Spleen (tissue), 11 donors: ENCODE measurements around the gene IGF2BP1. TPM values are rescaled to one million over a fixed set of nuclear protein-coding genes. Genes with fewer than 3 reads are reported as not detected.

ENCODE experiments used
- DNase-seq: peaks from one replicate; pipeline ENCODE4 v3.0.0-alpha.2; 2020
- H3K27ac ChIP-seq, 8 donors: fragments of 200-600 bp; sonication (generic) in 7 of 8; 1 replicate in 4 of 8; 2 replicates in 4 of 8; pipeline versions ENCODE4 v1.5.0 to v1.8.0; 2016 to 2021; ENCODE audit warnings: inconsistent platforms in 4 of 8, mild to moderate bottlenecking in 4 of 8, moderate library complexity in 1 of 8
- H3K27me3 ChIP-seq, 7 donors: fragments of 200-600 bp; sonication (generic) in 6 of 7; replicated peaks in 1 of 7; 1 replicate in 4 of 7; 2 replicates in 3 of 7; pipeline versions ENCODE4 v1.5.0 to v1.8.0; 2016 to 2021; ENCODE audit warnings: inconsistent platforms in 3 of 7, mild to moderate bottlenecking in 1 of 7
- H3K36me3 ChIP-seq, 6 donors: fragments of 200-600 bp; sonication (generic) in 5 of 6; 1 replicate in 4 of 6; 2 replicates in 2 of 6; pipeline versions ENCODE4 v1.5.0 to v1.8.0; 2016 to 2021; ENCODE audit warnings: inconsistent platforms in 2 of 6
- H3K4me1 ChIP-seq, 6 donors: fragments of 200-600 bp; sonication (generic) in 5 of 6; 1 replicate in 3 of 6; 2 replicates in 3 of 6; pipeline versions ENCODE4 v1.5.0 to v1.8.0; 2016 to 2021; ENCODE audit warnings: inconsistent platforms in 3 of 6
- H3K4me3 ChIP-seq, 8 donors: fragments of 200-600 bp; sonication (generic) in 7 of 8; 1 replicate in 4 of 8; 2 replicates in 4 of 8; pipeline versions ENCODE4 v1.5.0 to v1.8.0; 2016 to 2021; ENCODE audit warnings: inconsistent platforms in 4 of 8, mild to moderate bottlenecking in 4 of 8, moderate library complexity in 2 of 8
- H3K9me3 ChIP-seq, 8 donors: fragments of 200-600 bp; sonication (generic) in 7 of 8; 1 replicate in 4 of 8; 2 replicates in 4 of 8; pipeline versions ENCODE4 v1.5.0 to v1.8.0; 2016 to 2021; ENCODE audit warnings: inconsistent platforms in 4 of 8
- CTCF ChIP-seq, 11 experiments: fragments of 200-600 bp in 7 of 11; fragments of 450-650 bp in 4 of 11; sonication (generic) in 4 of 11; IDR thresholded peaks in 8 of 11; conservative IDR thresholded peaks in 3 of 11; 1 replicate in 7 of 11; 2 replicates in 4 of 11; pipeline versions ENCODE4 v1.4.0 to v1.8.0; 2016 to 2021; ENCODE audit warnings: antibody characterized with exemption in 11 of 11, inconsistent platforms in 4 of 11, mild to moderate bottlenecking in 1 of 11
- POLR2A ChIP-seq, 3 donors: fragments of 450-650 bp; IDR thresholded peaks; one replicate each; pipeline ENCODE4 v1.5.1; 2017; ENCODE audit warnings: antibody characterized with exemption in 3 of 3, mild to moderate bottlenecking in 1 of 3
- POLR2AphosphoS5 ChIP-seq, 3 donors: sonication (generic); formaldehyde crosslinking; IDR thresholded peaks; one replicate each; pipeline ENCODE4 v1.5.1; 2017; ENCODE audit warnings: antibody characterized with exemption in 3 of 3
- WGBS, 5 donors: extraction: QIAGEN DNeasy Blood & Tissue Kit in 3 of 5; methylation state at CpG; one replicate each; pipeline versions ENCODE4 v1.1.5 to v1.1.7; 2013 to 2018; 5-methylcytosine and 5-hydroxymethylcytosine counted together
- intact Hi-C: fragments of 100-400 bp; cut with DNase I; formaldehyde crosslinking; loops from one replicate; pipeline ENCODE4 v1.15.0; 2023; ENCODE audit warnings: low total_unique reads
- polyA plus RNA-seq, 3 donors: library from polyadenylated mRNA; stranded (reverse); fragments of 200-250 nt; gene quantifications; one replicate each; pipeline ENCODE4 v1.2.1, GENCODE V29; 2013
- total RNA-seq, 7 donors: library from RNA; depleted of rRNA in 3 of 7; stranded (reverse); fragments of >200 nt in 3 of 7; fragmentation: NEBNext Ultra II Directional in 4 of 7; extraction: Animal tissue kit (Norgen Biotek cat#: 25700) in 4 of 7; gene quantifications; one replicate each; pipeline versions ENCODE4 v1.1.0 to v1.2.1, GENCODE V29; 2016 to 2021
- donor health status: healthy with polysubstance abuse.
- donor health status: DM: no; HTN: no; CAD: no; lungs with moderate emphysema.
- donor health status: DM: no; HTN: no; CAD: no.
- donor health status: Bipolar disorder and iron deficiency.
- donor health status: healthy.
- donor health status: DM: no; HTN: no; CAD: no.
- donor health status: DM: yes; HTN: yes; CAD: no.

IGF2BP1 gene
- total and polyA plus RNA-seq, 10 donors, result 0.17 TPM; not detected in 9

DNA sequence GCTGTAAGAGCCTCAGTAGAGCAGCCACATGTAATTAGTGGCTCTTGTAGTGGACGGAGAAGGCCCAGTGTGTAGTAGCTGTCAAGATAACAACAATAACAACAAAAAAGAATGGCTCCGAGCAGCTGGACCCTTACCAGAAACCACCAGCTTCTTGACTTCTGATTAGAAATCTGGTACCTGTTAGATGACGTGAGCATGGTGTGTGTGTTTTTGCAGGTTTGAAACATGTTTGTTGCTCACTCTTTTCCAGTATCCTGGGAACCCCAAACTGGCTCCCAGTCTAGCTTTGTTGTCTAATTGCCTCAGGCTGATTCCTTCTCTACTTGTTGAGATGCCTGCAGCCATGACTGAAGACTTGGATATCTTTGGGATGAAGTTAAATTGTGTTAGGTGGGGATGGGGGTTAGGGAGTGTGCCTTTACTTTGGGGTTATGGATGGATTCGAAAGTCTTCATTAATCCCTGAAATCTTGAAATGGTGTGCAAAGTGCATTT is 21.0 kb downstream of the IGF2BP1 start:
- H3K4me3 ChIP-seq, result no peak overlapping the region
- H3K36me3 ChIP-seq, result no peaks in the 10 kb centered on the region
- TF ChIP-seq POLR2A (IDR thresholded peaks at IDR 0.05) (no peak), CTCF (IDR thresholded peaks at IDR 0.05 in 8 of 11, conservative IDR thresholded peaks at IDR 0.05 in 3 of 11) (no peak), POLR2AphosphoS5 (IDR thresholded peaks at IDR 0.05) (no peak)
- no peak overlapping the region for H3K27ac ChIP-seq
- intact Hi-C loops, result no loop called here
- no peaks in the 10 kb centered on the region for H3K9me3 ChIP-seq
- peaks cover 0 to 9% (median 0%) of the 10 kb centered on the region in 6 donors for H3K4me1 ChIP-seq
- no peak for DNase-seq
- WGBS, 5 donors, result 85 to 98% (median 90%) methylated on average over 4 of the region's 4 CpGs
- H3K27me3 ChIP-seq, result peaks cover 0 to 79% (median 43%) of the 10 kb centered on the region in 7 donors

DNA sequence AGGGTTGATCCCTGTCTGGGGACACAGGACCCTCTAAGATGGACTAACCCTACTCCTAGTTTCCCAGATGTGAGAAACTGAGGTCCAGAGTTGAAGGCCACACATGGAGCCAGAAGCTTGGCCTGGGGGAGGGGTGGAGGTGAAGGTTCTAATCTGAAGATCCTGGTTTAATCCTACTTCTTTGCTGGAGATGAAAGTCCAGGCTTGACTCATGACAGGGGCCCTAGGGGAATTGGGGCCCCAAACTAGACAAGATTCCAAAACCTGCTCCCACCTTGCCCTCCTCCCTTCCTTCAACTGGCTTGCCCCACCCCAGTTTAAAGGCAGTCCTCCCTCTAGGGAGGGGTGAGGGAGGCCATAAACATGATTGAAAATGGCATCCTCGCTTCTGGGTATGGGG is 21.6 kb downstream of the IGF2BP1 start:
- Histone ChIP-seq H3K27me3 (peaks cover 0 to 73% (median 37%) of the 10 kb centered on the region in 7 donors), H3K4me3 (no peak overlapping the region), H3K36me3 (no peaks in the 10 kb centered on the region), H3K27ac (no peak overlapping the region), H3K4me1 (peaks cover 0 to 7% (median 0%) of the 10 kb centered on the region in 6 donors), H3K9me3 (no peaks in the 10 kb centered on the region)
- DNase-seq, result no peak
- intact Hi-C loops, result no loop called here
- TF ChIP-seq POLR2A (IDR thresholded peaks at IDR 0.05), result no peak
- TF ChIP-seq POLR2AphosphoS5 (IDR thresholded peaks at IDR 0.05), result no peak
- no peak for TF ChIP-seq CTCF (IDR thresholded peaks at IDR 0.05 in 8 of 11, conservative IDR thresholded peaks at IDR 0.05 in 3 of 11)
- WGBS, 5 donors, result 69 to 92% (median 83%) methylated on average over 1 of the region's 1 CpG

DNA sequence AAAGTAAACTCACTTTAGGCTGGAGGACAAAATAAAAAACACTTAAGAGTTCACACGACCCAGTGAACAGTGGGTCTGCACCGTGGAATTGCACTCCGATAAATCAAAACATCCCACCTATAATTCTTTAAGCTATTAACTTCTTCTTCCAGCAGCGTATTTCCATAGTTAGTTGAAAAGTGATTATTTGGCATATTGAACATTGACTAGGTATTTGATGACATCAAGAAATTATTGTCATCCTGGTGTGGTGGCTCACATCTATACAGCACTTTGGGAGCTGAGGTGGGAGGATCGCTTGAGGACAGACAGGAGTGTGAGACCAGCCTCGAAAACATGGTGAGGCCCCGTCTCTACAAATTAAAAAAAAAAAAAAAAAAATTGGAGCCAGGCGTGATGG is 23.4 kb downstream of the IGF2BP1 start:
- 80 to 90% (median 87%) methylated on average over 8 of the region's 8 CpGs for WGBS, 5 donors
- H3K27ac ChIP-seq, result no peak overlapping the region
- intact Hi-C loops, result no loop called here

More for the DNA sequence above, 23.4 kb downstream of the IGF2BP1 start:
- no peak for TF ChIP-seq POLR2AphosphoS5 (IDR thresholded peaks at IDR 0.05)
- no peak for TF ChIP-seq CTCF (IDR thresholded peaks at IDR 0.05 in 8 of 11, conservative IDR thresholded peaks at IDR 0.05 in 3 of 11)
- no peak for TF ChIP-seq POLR2A (IDR thresholded peaks at IDR 0.05)
- H3K9me3 ChIP-seq, result no peaks in the 10 kb centered on the region
- no peak overlapping the region for H3K4me3 ChIP-seq
- H3K4me1 ChIP-seq, result no peaks in the 10 kb centered on the region
- DNase-seq, result no peak
- H3K36me3 ChIP-seq, result no peaks in the 10 kb centered on the region
- H3K27me3 ChIP-seq, result peaks cover 0 to 55% (median 20%) of the 10 kb centered on the region in 7 donors
